Keratinocyte (primary cell): ENCODE data around the gene PTPRN2. TPM values are rescaled to one million over a fixed set of nuclear protein-coding genes. Genes with fewer than 3 reads are reported as not detected.

Source experiments
- DNase-seq: peaks from one replicate; pipeline ENCODE4 v3.0.0-alpha.2; 2011; ENCODE audit warnings: low read depth, missing footprints, low spot score
- FAIRE-seq: peaks from 2 replicates; lab custom pipeline; 2011; peaks lifted over from hg19 to GRCh38; lab: Jason Lieb, UNC
- H2AFZ ChIP-seq: 2 replicates; pipeline ENCODE4 v1.6.0; 2012; ENCODE audit warnings: low read length, control low read depth, inconsistent platforms; ENCODE audit not compliant: control insufficient read depth
- H3K27ac ChIP-seq: 2 replicates; pipeline ENCODE4 v1.5.1; 2011; ENCODE audit warnings: low read length; ENCODE audit not compliant: control insufficient read depth, insufficient read depth
- H3K27me3 ChIP-seq: 3 replicates; pipeline ENCODE4 v1.6.0; 2011; ENCODE audit warnings: low read length; ENCODE audit not compliant: control insufficient read depth, insufficient read depth; ENCODE audit errors: extremely low read depth
- H3K36me3 ChIP-seq, 2 experiments: 2 replicates in 1 of 2; 3 replicates in 1 of 2; pipeline ENCODE4 v1.5.1; 2011; ENCODE audit warnings: low read length in 2 of 2, mild to moderate bottlenecking in 1 of 2; ENCODE audit not compliant: control insufficient read depth in 2 of 2, insufficient read depth in 2 of 2; ENCODE audit errors: extremely low read depth in 1 of 2
- H3K4me1 ChIP-seq: 3 replicates; pipeline ENCODE4 v1.5.1; 2011; ENCODE audit warnings: low read length; ENCODE audit not compliant: control insufficient read depth, insufficient read depth; ENCODE audit errors: extremely low read depth
- H3K4me2 ChIP-seq: 3 replicates; pipeline ENCODE4 v1.6.0; 2011; ENCODE audit warnings: low read depth, low read length; ENCODE audit not compliant: control insufficient read depth, insufficient read depth; ENCODE audit errors: extremely low read depth
- H3K4me3 ChIP-seq, 3 experiments: fragments of 200-600 bp in 1 of 3; sonication (generic) in 1 of 3; 2 replicates in 2 of 3; 3 replicates in 1 of 3; pipeline ENCODE4 v1.5.1; 2011 to 2016; ENCODE audit warnings: low read length in 3 of 3, mild to moderate bottlenecking in 3 of 3, control low read depth in 2 of 3, inconsistent platforms in 1 of 3, low read depth in 1 of 3, mixed read lengths in 1 of 3, mixed run types in 1 of 3, moderate library complexity in 1 of 3; ENCODE audit not compliant: control insufficient read depth in 2 of 3, insufficient read depth in 2 of 3; ENCODE audit errors: extremely low read depth in 1 of 3
- H3K79me2 ChIP-seq: 2 replicates; pipeline ENCODE4 v1.6.0; 2012; ENCODE audit warnings: low read length; ENCODE audit not compliant: control insufficient read depth, insufficient read depth
- H3K9ac ChIP-seq: 3 replicates; pipeline ENCODE4 v1.6.0; 2011; ENCODE audit warnings: low read length; ENCODE audit not compliant: control insufficient read depth, insufficient read depth; ENCODE audit errors: extremely low read depth
- H3K9me1 ChIP-seq: 3 replicates; pipeline ENCODE4 v1.6.0; 2011; ENCODE audit warnings: low read length; ENCODE audit not compliant: control insufficient read depth, insufficient read depth; ENCODE audit errors: extremely low read depth
- H3K9me3 ChIP-seq: 2 replicates; pipeline ENCODE4 v1.5.1; 2012; ENCODE audit warnings: low read depth, low read length; ENCODE audit not compliant: control insufficient read depth
- H4K20me1 ChIP-seq: 3 replicates; pipeline ENCODE4 v1.6.0; 2011; ENCODE audit warnings: low read length; ENCODE audit not compliant: control insufficient read depth, insufficient read depth; ENCODE audit errors: extremely low read depth
- CTCF ChIP-seq, 3 experiments: IDR thresholded peaks in 1 of 3; conservative IDR thresholded peaks in 1 of 3; optimal IDR thresholded peaks in 1 of 3; 2 replicates in 2 of 3; 3 replicates in 1 of 3; pipeline versions ENCODE3 to v1.5.1; 2011; ENCODE audit warnings: low read length in 3 of 3, mild to moderate bottlenecking in 3 of 3, moderate library complexity in 2 of 3, control low read depth in 1 of 3, inconsistent platforms in 1 of 3; ENCODE audit not compliant: insufficient read depth in 2 of 3; ENCODE audit errors: extremely low read depth in 1 of 3
- EZH2 ChIP-seq: IDR thresholded peaks from one replicate; pipeline ENCODE4 v1.6.1; 2012; ENCODE audit warnings: inconsistent platforms, mild to moderate bottlenecking, low read length, moderate library complexity
- dilution Hi-C: fragments of 300-500 bp; cut with MboI; formaldehyde crosslinking; loops from one replicate; pipeline ENCODE4 v1.7.0; 2020; ENCODE audit warnings: low sequenced_read_pairs; ENCODE audit not compliant: extremely low pct_ligation_motif_present
- polyA plus RNA-seq, 5 experiments: library from polyadenylated mRNA; depleted of rRNA in 3 of 5; stranded (reverse) in 3 of 5; stranded (forward) in 1 of 5; unstranded in 1 of 5; fragments of >200 nt; gene quantifications; 1 replicate in 1 of 5; 2 replicates in 3 of 5; 3 replicates in 1 of 5; pipeline versions ENCODE4 v1.2.1 to v1.2.3, GENCODE V29; 2011 to 2012; ENCODE audit warnings: missing spikeins in 2 of 5, low read depth in 1 of 5, low replicate concordance in 1 of 5

The PTPRN2 gene
- polyA plus RNA-seq, 1 donor (not counting 4 experiments of a cell fraction or from before 2014, with no cell fraction given), result not detected

GRCh38 chr7:158392251-158392650 is 195.4 kb downstream of the PTPRN2 start:
- Histone ChIP-seq H3K4me1 (no peaks in the 10 kb centered on the region), H4K20me1 (no peaks in the 10 kb centered on the region), H3K79me2 (no peaks in the 10 kb centered on the region), H2AFZ (no peak overlapping the region), H3K36me3 (no peaks in the 10 kb centered on the region), H3K9me3 (peaks cover 17% of the 10 kb centered on the region), H3K4me2 (no peak overlapping the region), H3K4me3 (no peak overlapping the region), H3K9ac (no peak overlapping the region), H3K9me1 (no peaks in the 10 kb centered on the region), H3K27me3 (no peaks in the 10 kb centered on the region), H3K27ac (no peak overlapping the region)
- DNase-seq, result no peak
- dilution Hi-C loops, result no loop called here
- TF ChIP-seq EZH2, result no peak
- no peak for TF ChIP-seq CTCF (optimal IDR thresholded peaks at IDR 0.05 in 1 of 3, IDR thresholded peaks at IDR 0.05 in 1 of 3, conservative IDR thresholded peaks at IDR 0.05 in 1 of 3; ENCODE audit: extremely low read depth in 1 of 3, insufficient read depth in 2 of 3, low read length in 3 of 3)
- no peak for FAIRE-seq

- no peaks in the 10 kb centered on the region for H4K20me1 ChIP-seq
- H3K9ac ChIP-seq, result no peak overlapping the region
- peaks cover 18% of the 10 kb centered on the region for H3K9me3 ChIP-seq
- H2AFZ ChIP-seq, result no peak overlapping the region
- H3K9me1 ChIP-seq, result no peaks in the 10 kb centered on the region
- TF ChIP-seq EZH2 (no peak), CTCF (optimal IDR thresholded peaks at IDR 0.05 in 1 of 3, IDR thresholded peaks at IDR 0.05 in 1 of 3, conservative IDR thresholded peaks at IDR 0.05 in 1 of 3; ENCODE audit: extremely low read depth in 1 of 3, insufficient read depth in 2 of 3, low read length in 3 of 3) (no peak)
- dilution Hi-C loops, result no loop called here
- no peak overlapping the region for H3K4me2 ChIP-seq
- no peaks in the 10 kb centered on the region for H3K27me3 ChIP-seq
- H3K4me3 ChIP-seq, result no peak overlapping the region
- H3K79me2 ChIP-seq, result no peaks in the 10 kb centered on the region
- no peak for DNase-seq
- no peak for FAIRE-seq
- H3K36me3 ChIP-seq, result no peaks in the 10 kb centered on the region
- no peaks in the 10 kb centered on the region for H3K4me1 ChIP-seq
- no peak overlapping the region for H3K27ac ChIP-seq
Observed at GRCh38 chr7:158391541-158391940, 196.1 kb downstream of the PTPRN2 start.
